ENCODE results near the gene ATG7.
"Not testable (repeated sequence)": the region's sequence is repeated elsewhere in the genome, so short reads cannot be mapped to it uniquely, and the experiment has no call there.

ATG7 gene

DNA sequence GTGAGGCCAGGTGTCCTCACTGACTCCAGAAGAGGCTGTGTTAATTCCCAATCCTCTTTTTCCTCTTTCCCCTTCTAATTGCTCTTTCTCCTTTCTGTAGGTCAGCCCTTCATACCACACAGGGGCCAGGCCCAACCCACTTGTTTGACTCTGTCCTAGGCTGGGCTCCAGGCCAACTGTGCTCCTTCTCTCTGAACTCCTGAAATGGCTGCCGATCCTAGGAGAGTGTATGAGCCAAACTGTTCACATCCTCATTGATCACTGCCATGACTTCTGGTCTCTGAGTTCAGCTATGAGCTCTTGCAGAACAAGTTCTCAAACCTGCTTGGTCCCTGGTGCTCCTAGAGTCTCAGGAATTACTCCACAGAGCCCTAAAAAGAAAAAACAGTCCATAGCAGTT lies 226.4 kb downstream of the ATG7 start:
- DNase-seq (ENCODE audit: low read depth in 1 of 2, low spot score in 1 of 2): no peak

- no peak for DNase-seq (ENCODE audit: low read depth in 1 of 2, low spot score in 1 of 2)
Measured at GRCh38 chr3:11499144-11499543, 226.9 kb downstream of the ATG7 start.

DNA sequence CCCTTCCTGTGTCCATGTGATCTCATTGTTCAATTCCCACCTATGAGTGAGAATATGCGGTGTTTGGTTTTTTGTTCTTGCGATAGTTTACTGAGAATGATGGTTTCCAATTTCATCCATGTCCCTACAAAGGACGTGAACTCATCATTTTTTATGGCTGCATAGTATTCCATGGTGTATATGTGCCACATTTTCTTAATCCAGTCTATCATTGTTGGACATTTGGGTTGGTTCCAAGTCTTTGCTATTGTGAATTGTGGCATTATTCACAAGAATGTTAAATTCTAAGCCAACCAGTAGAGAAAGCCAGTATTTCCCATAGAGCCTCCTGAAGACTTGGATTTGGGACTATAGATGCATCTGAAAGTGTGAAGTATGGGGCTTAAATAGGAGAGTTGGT lies 230.2 kb downstream of the ATG7 start:
- not testable (repeated sequence) for DNase-seq (ENCODE audit: low read depth in 1 of 2, low spot score in 1 of 2)

GRCh38 chr3:11507719-11508118 lies 235.5 kb downstream of the ATG7 start:
- no peak for DNase-seq (ENCODE audit: low read depth in 1 of 2, low spot score in 1 of 2)

- no peak for DNase-seq (ENCODE audit: low read depth in 1 of 2, low spot score in 1 of 2)
Measured at GRCh38 chr3:11508346-11509172, 236.4 kb downstream of the ATG7 start.

DNA sequence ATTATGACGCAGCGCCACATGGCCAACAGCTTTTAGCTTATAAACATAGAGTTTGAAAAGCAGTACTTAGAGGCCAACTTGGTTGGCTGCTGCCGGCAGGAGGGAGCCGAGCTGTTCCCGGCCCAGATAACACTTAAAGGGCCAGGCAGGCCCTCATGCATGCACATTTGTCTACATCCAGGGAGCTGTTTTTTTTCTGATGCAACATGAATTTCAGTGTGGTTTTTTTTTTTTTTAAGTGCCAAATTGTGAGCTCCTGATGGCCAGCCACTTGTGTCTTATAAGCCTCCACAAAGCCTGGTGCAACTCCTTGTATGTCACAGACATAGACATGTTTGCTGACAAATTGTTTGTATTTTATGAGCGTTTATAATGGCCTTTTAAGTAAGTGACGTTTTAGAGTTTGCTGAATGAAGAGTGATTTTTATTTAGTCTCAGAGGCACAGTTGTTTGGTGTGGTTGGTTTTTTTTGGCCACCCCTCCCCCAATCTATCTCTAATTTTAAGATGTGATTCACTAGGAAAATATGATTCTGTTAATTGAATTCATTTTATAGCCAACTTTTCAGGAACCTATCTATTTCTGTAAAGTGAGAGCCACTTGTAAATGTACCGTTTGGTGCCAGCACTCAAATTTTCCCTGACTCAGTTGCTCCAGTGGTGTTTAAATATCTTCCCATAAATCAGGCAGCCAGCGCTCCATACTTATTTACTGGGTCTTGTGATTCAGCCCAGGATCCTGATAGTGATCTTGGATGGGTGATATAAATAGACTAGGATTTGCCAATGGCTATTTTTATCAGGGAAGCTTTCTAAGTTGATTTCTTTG lies 237.2 kb downstream of the ATG7 start:
- DNase-seq (ENCODE audit: low read depth in 1 of 2, low spot score in 1 of 2): no peak

DNA sequence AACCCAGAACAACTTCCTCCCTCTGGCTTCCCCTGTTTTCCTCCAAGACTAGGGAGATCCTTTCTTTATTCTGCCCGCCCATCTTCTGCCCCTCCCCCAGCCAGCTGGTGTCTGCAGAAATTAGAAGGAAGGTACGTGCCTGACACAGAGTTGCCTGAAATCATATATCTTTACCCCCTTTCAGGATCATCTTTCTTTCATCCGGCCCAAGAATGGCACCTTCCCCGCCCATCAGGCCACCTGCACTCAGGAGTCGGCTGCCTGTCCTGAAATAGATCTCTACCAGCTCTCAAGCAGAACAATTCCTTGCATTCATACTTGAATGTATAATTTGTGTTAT lies 237.8 kb downstream of the ATG7 start:
- DNase-seq (ENCODE audit: low read depth in 1 of 2, low spot score in 1 of 2): no peak

DNA sequence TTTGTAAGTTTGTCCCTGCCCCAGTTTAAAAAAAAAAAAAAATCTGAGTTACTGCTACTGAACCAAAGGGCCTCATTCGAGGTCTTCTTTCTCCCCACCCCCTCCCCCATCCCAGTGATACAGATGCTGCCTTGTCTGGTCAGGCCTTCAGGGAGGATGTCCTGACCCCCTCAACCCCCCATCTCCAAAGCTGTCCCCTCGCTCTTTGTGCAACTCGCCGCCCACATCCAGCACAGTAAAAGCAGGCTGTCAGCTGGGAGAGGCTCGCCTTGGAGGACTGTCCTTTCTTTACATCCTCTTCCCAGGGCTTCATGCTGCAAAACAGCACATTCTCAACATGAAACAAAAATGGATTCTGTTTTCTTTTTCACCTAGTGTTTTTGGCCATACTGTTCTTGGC lies 238.2 kb downstream of the ATG7 start:
- no peak for DNase-seq (ENCODE audit: low read depth in 1 of 2, low spot score in 1 of 2)

DNA sequence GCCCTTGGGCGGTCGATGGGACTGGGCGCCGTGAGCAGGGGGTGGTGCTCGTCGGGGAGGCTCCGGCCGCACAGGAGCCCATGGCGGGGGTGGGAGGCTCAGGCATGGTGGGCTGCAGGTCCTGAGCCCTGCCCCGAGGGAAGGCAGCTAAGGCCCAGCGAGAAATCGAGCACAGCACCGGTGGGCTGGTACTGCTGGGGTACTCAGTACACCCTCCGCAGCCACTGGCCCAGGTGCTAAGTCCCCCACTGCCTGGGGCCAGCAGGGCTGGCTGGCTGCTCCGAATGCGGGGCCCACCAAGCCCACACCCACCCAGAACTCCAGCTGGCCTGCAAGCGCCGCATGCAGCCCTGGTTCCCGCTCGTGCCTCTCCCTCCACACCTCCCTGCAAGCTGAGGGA lies 239.4 kb downstream of the ATG7 start:
- DNase-seq (ENCODE audit: low read depth in 1 of 2, low spot score in 1 of 2): not testable (repeated sequence)

GRCh38 chr3:11513125-11513816 lies 241.1 kb downstream of the ATG7 start:
- DNase-seq (ENCODE audit: low read depth in 1 of 2, low spot score in 1 of 2): not testable (repeated sequence)

- DNase-seq (ENCODE audit: low read depth in 1 of 2, low spot score in 1 of 2): no peak
Measured at GRCh38 chr3:11513817-11514135, 241.6 kb downstream of the ATG7 start.

GRCh38 chr3:11514191-11514821 lies 242.1 kb downstream of the ATG7 start:
- no peak for DNase-seq (ENCODE audit: low read depth in 1 of 2, low spot score in 1 of 2)

DNA sequence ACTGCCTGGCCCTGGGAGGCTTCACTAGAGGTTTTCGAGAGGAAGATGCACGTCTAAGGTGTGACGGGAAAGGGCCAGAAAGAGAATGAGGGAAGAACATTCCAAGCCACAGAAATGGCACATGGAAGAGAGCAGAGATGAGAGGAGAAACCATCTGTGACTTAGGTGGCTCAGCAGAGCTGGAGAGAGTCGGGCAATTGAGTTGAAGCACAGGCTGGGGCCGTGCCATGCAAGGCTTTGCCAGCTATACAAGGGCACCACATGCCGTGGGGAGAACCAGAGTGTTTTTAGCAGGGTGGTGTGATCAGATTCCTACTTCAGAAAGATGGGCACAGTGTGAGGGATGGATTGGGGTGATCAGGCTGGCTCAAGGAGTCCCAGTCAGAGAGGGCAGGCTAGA lies 245.4 kb downstream of the ATG7 start:
- no peak for DNase-seq (ENCODE audit: low read depth in 1 of 2, low spot score in 1 of 2)

GRCh38 chr3:11521167-11521566 lies 249.0 kb downstream of the ATG7 start:
- no peak for DNase-seq (ENCODE audit: low read depth in 1 of 2, low spot score in 1 of 2)

GRCh38 chr3:11522398-11522715 lies 250.2 kb downstream of the ATG7 start:
- no peak for DNase-seq (ENCODE audit: low read depth in 1 of 2, low spot score in 1 of 2)

GRCh38 chr3:11522953-11523571 lies 250.9 kb downstream of the ATG7 start:
- no peak for DNase-seq (ENCODE audit: low read depth in 1 of 2, low spot score in 1 of 2)

- DNase-seq (ENCODE audit: low read depth in 1 of 2, low spot score in 1 of 2): no peak
Measured at GRCh38 chr3:11523572-11524101, 251.4 kb downstream of the ATG7 start.

DNA sequence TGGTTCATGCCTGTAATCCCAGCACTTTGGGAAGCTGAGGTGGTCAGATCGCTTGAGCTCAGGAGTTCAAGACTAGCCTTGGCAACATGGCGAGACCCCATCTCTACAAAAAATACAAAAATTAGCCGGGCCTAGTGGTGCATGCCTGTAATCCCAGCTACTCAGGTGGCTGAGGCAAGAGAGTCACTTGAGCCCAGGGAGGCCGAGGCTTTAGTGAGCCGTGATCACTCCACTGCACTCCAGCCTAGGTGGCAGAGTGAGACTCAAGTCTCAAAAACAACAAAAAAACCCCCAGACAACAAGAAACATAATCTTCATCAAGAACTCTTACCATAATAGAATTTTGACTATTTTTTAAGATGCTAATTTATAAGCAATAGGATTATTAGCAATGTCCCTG lies 253.9 kb downstream of the ATG7 start:
- not testable (repeated sequence) for DNase-seq (ENCODE audit: low read depth in 1 of 2, low spot score in 1 of 2)

GRCh38 chr3:11529281-11529680 lies 257.1 kb downstream of the ATG7 start:
- DNase-seq (ENCODE audit: low read depth in 1 of 2, low spot score in 1 of 2): no peak

- no peak for DNase-seq (ENCODE audit: low read depth in 1 of 2, low spot score in 1 of 2)
Measured at GRCh38 chr3:11530153-11530721, 258.0 kb downstream of the ATG7 start.

GRCh38 chr3:11532931-11533391 lies 260.8 kb downstream of the ATG7 start:
- DNase-seq (ENCODE audit: low read depth in 1 of 2, low spot score in 1 of 2): no peak
